Fibroblast of pulmonary artery (primary cell): ENCODE data around the gene FOXA3.

Experiments used
- DNase-seq: peaks from one replicate; pipeline ENCODE4 v3.0.0-alpha.2; 2010; ENCODE audit warnings: low read depth
- H3K4me3 ChIP-seq: replicated peaks from 2 replicates; pipeline ENCODE4 v1.5.1; 2011; ENCODE audit warnings: low read depth, mild to moderate bottlenecking, control low read depth, low read length, moderate library complexity
- CTCF ChIP-seq: IDR thresholded peaks from 2 replicates; pipeline ENCODE4 v1.5.1; 2011; ENCODE audit warnings: mild to moderate bottlenecking, control low read depth, low read length, inconsistent platforms; ENCODE audit errors: missing control alignments

The FOXA3 gene

GRCh38 chr19:45817725-45818301 is 46.3 kb upstream of the FOXA3 start:
- no peak overlapping the region for H3K4me3 ChIP-seq
- DNase-seq, result no peak
- no peak for TF ChIP-seq CTCF

- DNase-seq, result no peak
- no peak for TF ChIP-seq CTCF
- H3K4me3 ChIP-seq, result no peak overlapping the region
These were observed 44.4 kb upstream of the FOXA3 start for GRCh38 chr19:45819769-45820168.

GRCh38 chr19:45820413-45821102 is 43.6 kb upstream of the FOXA3 start:
- TF ChIP-seq CTCF, result no peak
- no peak for DNase-seq
- no peak overlapping the region for H3K4me3 ChIP-seq

- TF ChIP-seq CTCF, result no peak
- H3K4me3 ChIP-seq, result no peak overlapping the region
- DNase-seq, result no peak
These were observed 43.0 kb upstream of the FOXA3 start for GRCh38 chr19:45821103-45821521.

GRCh38 chr19:45821570-45821969 is 42.6 kb upstream of the FOXA3 start:
- no peak overlapping the region for H3K4me3 ChIP-seq
- DNase-seq, result no peak
- no peak for TF ChIP-seq CTCF

GRCh38 chr19:45822716-45823115 is 41.4 kb upstream of the FOXA3 start:
- H3K4me3 ChIP-seq, result no peak overlapping the region
- no peak for TF ChIP-seq CTCF
- DNase-seq, result no peak

GRCh38 chr19:45823182-45823581 is 40.9 kb upstream of the FOXA3 start:
- DNase-seq, result no peak
- no peak overlapping the region for H3K4me3 ChIP-seq
- no peak for TF ChIP-seq CTCF
